Tibial nerve (tissue), 3 donors: ENCODE results near the gene SHMT1.

Source experiments
- CTCF ChIP-seq, 5 experiments: fragments of 200-600 bp in 3 of 5; fragments of 450-650 bp in 2 of 5; sonication (generic) in 3 of 5; IDR thresholded peaks; one replicate each; pipeline ENCODE4 v1.5.1; 2016 to 2019; ENCODE audit warnings: antibody characterized with exemption in 5 of 5, mild to moderate bottlenecking in 3 of 5, moderate library complexity in 2 of 5
- POLR2A ChIP-seq, 2 donors: fragments of 450-650 bp; IDR thresholded peaks; one replicate each; pipeline ENCODE4 v1.6.1; 2017; ENCODE audit warnings: antibody characterized with exemption in 2 of 2, mild to moderate bottlenecking in 2 of 2, moderate library complexity in 2 of 2

- TF ChIP-seq POLR2A (IDR thresholded peaks at IDR 0.05) (no peak), CTCF (IDR thresholded peaks at IDR 0.05) (no peak)
Observed at GRCh38 chr17:18315961-18316360, 47.4 kb downstream of the SHMT1 start.
